ENCODE data around the gene CADM2.

GRCh38 chr3:85922374-85922773, 963.6 kb downstream of the CADM2 start:
- no peak for TF ChIP-seq EZH2 (IDR thresholded peaks at IDR 0.05; ENCODE audit: insufficient read depth, poor library complexity, severe bottlenecking)
- TF ChIP-seq EZH2phosphoT487 (IDR thresholded peaks at IDR 0.05; ENCODE audit: insufficient read depth, low read depth) = no peak
